Neural progenitor cell (in vitro differentiated cells): ENCODE results near the gene MDM2. TPM values are rescaled to one million over a fixed set of nuclear protein-coding genes. Genes with fewer than 3 reads are reported as not detected.

Experiments
- DNase-seq: peaks from one replicate; pipeline ENCODE4 v3.0.0-alpha.2; 2016; ENCODE audit warnings: low spot score
- H2AFZ ChIP-seq: fragments of 200-600 bp; sonication (generic); replicated peaks from 2 replicates; pipeline ENCODE4 v1.6.1; 2016; ENCODE audit warnings: antibody characterized with exemption
- H3F3A ChIP-seq: fragments of 200-600 bp; sonication (generic); 2 replicates; pipeline ENCODE4 v1.6.1; 2016; ENCODE audit warnings: antibody characterized with exemption, low read depth
- H3K27ac ChIP-seq: fragments of 200-600 bp; sonication (generic); 2 replicates; pipeline ENCODE4 v1.5.1; 2016; ENCODE audit warnings: mild to moderate bottlenecking
- H3K27me3 ChIP-seq: fragments of 200-600 bp; sonication (generic); 2 replicates; pipeline ENCODE4 v1.6.1; 2016; ENCODE audit warnings: mild to moderate bottlenecking, moderate library complexity
- H3K36me3 ChIP-seq: fragments of 200-600 bp; sonication (generic); 2 replicates; pipeline ENCODE4 v1.5.1; 2016
- H3K4me1 ChIP-seq: fragments of 200-600 bp; sonication (generic); 2 replicates; pipeline ENCODE4 v1.6.1; 2016; ENCODE audit warnings: mixed run types
- H3K4me2 ChIP-seq: fragments of 200-600 bp; sonication (generic); 2 replicates; pipeline ENCODE4 v1.6.1; 2016
- H3K4me3 ChIP-seq: fragments of 200-600 bp; sonication (generic); 2 replicates; pipeline ENCODE4 v1.5.1; 2016
- H3K79me2 ChIP-seq: fragments of 200-600 bp; sonication (generic); 2 replicates; pipeline ENCODE4 v1.6.1; 2016; ENCODE audit warnings: low read depth
- H3K9ac ChIP-seq: fragments of 200-600 bp; sonication (generic); 2 replicates; pipeline ENCODE4 v1.6.1; 2016
- H3K9me3 ChIP-seq: fragments of 200-600 bp; sonication (generic); 2 replicates; pipeline ENCODE4 v1.5.1; 2016; ENCODE audit warnings: low read depth
- H4K20me1 ChIP-seq: fragments of 200-600 bp; sonication (generic); 2 replicates; pipeline ENCODE4 v1.6.1; 2016; ENCODE audit warnings: low read depth
- H3K27ac Mint-ChIP-seq: 3 replicates; pipeline ENCODE4 v1.8.0; 2021; ENCODE audit warnings: mixed read lengths
- H3K27me3 Mint-ChIP-seq: 2 replicates; pipeline ENCODE4 v1.8.0; 2022; ENCODE audit warnings: low read depth, mild to moderate bottlenecking, inconsistent platforms, moderate library complexity, mixed read lengths; ENCODE audit not compliant: insufficient read depth
- H3K36me3 Mint-ChIP-seq: 3 replicates; pipeline ENCODE4 v1.8.0; 2021; ENCODE audit warnings: mixed read lengths
- H3K4me1 Mint-ChIP-seq: 3 replicates; pipeline ENCODE4 v1.8.0; 2021; ENCODE audit warnings: mixed read lengths
- H3K4me3 Mint-ChIP-seq: 3 replicates; pipeline ENCODE4 v1.8.0; 2021; ENCODE audit warnings: mild to moderate bottlenecking, moderate library complexity, mixed read lengths
- H3K9me3 Mint-ChIP-seq: 3 replicates; pipeline ENCODE4 v1.8.0; 2020; ENCODE audit warnings: mixed read lengths
- CTCF ChIP-seq: fragments of 200-600 bp; sonication (generic); IDR thresholded peaks from 2 replicates; pipeline ENCODE4 v1.5.1; 2017; ENCODE audit warnings: antibody characterized with exemption, mild to moderate bottlenecking
- EZH2 ChIP-seq: fragments of 200-600 bp; sonication (generic); IDR thresholded peaks from 2 replicates; pipeline ENCODE4 v1.6.1; 2017; ENCODE audit warnings: antibody characterized with exemption, mild to moderate bottlenecking, moderate library complexity
- EZH2phosphoT487 ChIP-seq: fragments of 200-600 bp; sonication (generic); IDR thresholded peaks from 2 replicates; pipeline ENCODE4 v1.6.1; 2017; ENCODE audit warnings: antibody characterized with exemption
- total RNA-seq: library from RNA; depleted of rRNA; stranded (reverse); fragments of >200 nt; gene quantifications from 2 replicates; pipeline ENCODE4 v1.2.3, GENCODE V29; 2015; ENCODE audit warnings: low replicate concordance

Gene MDM2
- total RNA-seq, 1 donor from 2014 or later: 93.8 TPM

GRCh38 chr12:68891141-68891540 lies 83.2 kb downstream of the MDM2 start:
- Histone ChIP-seq H3K36me3 (no peaks in the 10 kb centered on the region), H3K79me2 (no peaks in the 10 kb centered on the region), H3K4me3 (no peak overlapping the region), H3K27me3 (no peaks in the 10 kb centered on the region), H3K9ac (no peak overlapping the region), H3F3A (no peaks in the 10 kb centered on the region), H3K4me1 (no peaks in the 10 kb centered on the region), H3K4me2 (no peak overlapping the region), H2AFZ (no peak overlapping the region), H4K20me1 (no peaks in the 10 kb centered on the region), H3K9me3 (no peaks in the 10 kb centered on the region), H3K27ac (no peak overlapping the region)
- DNase-seq: no peak
- Mint-ChIP-seq H3K27ac (no peak overlapping the region), H3K4me1 (peaks cover 4% of the 10 kb centered on the region), H3K27me3 (peaks cover 2% of the 10 kb centered on the region), H3K9me3 (no peaks in the 10 kb centered on the region), H3K4me3 (no peak overlapping the region), H3K36me3 (no peaks in the 10 kb centered on the region)
- TF ChIP-seq EZH2: no peak
- TF ChIP-seq CTCF: no peak
- TF ChIP-seq EZH2phosphoT487: no peak

- Mint-ChIP-seq H3K4me3 (no peak overlapping the region), H3K4me1 (no peaks in the 10 kb centered on the region), H3K36me3 (no peaks in the 10 kb centered on the region), H3K27ac (no peak overlapping the region), H3K27me3 (peaks cover 2% of the 10 kb centered on the region), H3K9me3 (no peaks in the 10 kb centered on the region)
- Histone ChIP-seq H3K27me3 (no peaks in the 10 kb centered on the region), H3K9me3 (no peaks in the 10 kb centered on the region), H3F3A (no peaks in the 10 kb centered on the region), H3K4me3 (no peak overlapping the region), H3K4me2 (no peak overlapping the region), H3K36me3 (no peaks in the 10 kb centered on the region), H3K9ac (no peak overlapping the region), H3K27ac (no peak overlapping the region), H3K79me2 (no peaks in the 10 kb centered on the region), H3K4me1 (no peaks in the 10 kb centered on the region), H4K20me1 (no peaks in the 10 kb centered on the region), H2AFZ (no peak overlapping the region)
- TF ChIP-seq EZH2phosphoT487 (no peak), CTCF (no peak), EZH2 (no peak)
- no peak for DNase-seq
Observed at GRCh38 chr12:68893201-68893600, 85.2 kb downstream of the MDM2 start.

GRCh38 chr12:68893741-68894140 lies 85.8 kb downstream of the MDM2 start:
- Histone ChIP-seq H3K9ac (no peak overlapping the region), H3K4me2 (no peak overlapping the region), H2AFZ (no peak overlapping the region), H3K9me3 (no peaks in the 10 kb centered on the region), H3K27ac (no peak overlapping the region), H3K4me1 (no peaks in the 10 kb centered on the region), H3K4me3 (no peak overlapping the region), H4K20me1 (no peaks in the 10 kb centered on the region), H3K36me3 (no peaks in the 10 kb centered on the region), H3K27me3 (no peaks in the 10 kb centered on the region), H3F3A (no peaks in the 10 kb centered on the region), H3K79me2 (no peaks in the 10 kb centered on the region)
- Mint-ChIP-seq H3K4me1 (no peaks in the 10 kb centered on the region), H3K4me3 (no peak overlapping the region), H3K36me3 (no peaks in the 10 kb centered on the region), H3K27me3 (peaks cover 2% of the 10 kb centered on the region), H3K9me3 (no peaks in the 10 kb centered on the region), H3K27ac (peak overlapping the region; percentile 36)
- TF ChIP-seq EZH2 (no peak), CTCF (no peak), EZH2phosphoT487 (no peak)
- DNase-seq: no peak
